MM.1S (cell line): Measurements from ENCODE around the gene IRF1.

Source experiments
- DNase-seq: peaks from one replicate; pipeline ENCODE4 v3.0.0-alpha.2; 2015
- H2AFZ ChIP-seq: fragments of 300-600 bp; sonication (generic); 2 replicates; pipeline ENCODE4 v1.6.0; 2016; ENCODE audit warnings: antibody characterized with exemption, low read length
- H3F3A ChIP-seq: fragments of 300-600 bp; sonication (generic); 2 replicates; pipeline ENCODE4 v1.6.1; 2016; ENCODE audit warnings: mild to moderate bottlenecking, antibody characterized with exemption, low read length, moderate library complexity, mixed read lengths; ENCODE audit not compliant: insufficient read depth
- H3K27ac ChIP-seq: fragments of 300-600 bp; sonication (generic); 2 replicates; pipeline ENCODE4 v1.5.1; 2016; ENCODE audit warnings: mild to moderate bottlenecking, low read length
- H3K27me3 ChIP-seq: fragments of 300-600 bp; sonication (generic); replicated peaks from 2 replicates; pipeline ENCODE4 v1.6.0; 2016; ENCODE audit warnings: low read length; ENCODE audit not compliant: insufficient read depth
- H3K36me3 ChIP-seq: fragments of 300-600 bp; sonication (generic); replicated peaks from 2 replicates; pipeline ENCODE4 v1.6.1; 2016; ENCODE audit warnings: mild to moderate bottlenecking, low read length, mixed read lengths; ENCODE audit not compliant: insufficient read depth
- H3K4me1 ChIP-seq: fragments of 300-600 bp; sonication (generic); 2 replicates; pipeline ENCODE4 v1.6.1; 2016; ENCODE audit warnings: low read length, mixed read lengths
- H3K4me2 ChIP-seq: fragments of 300-600 bp; sonication (generic); 2 replicates; pipeline ENCODE4 v1.6.0; 2016; ENCODE audit warnings: low read depth, low read length
- H3K4me3 ChIP-seq: fragments of 300-600 bp; sonication (generic); 2 replicates; pipeline ENCODE4 v1.5.1; 2016; ENCODE audit warnings: low read length, mixed read lengths
- H3K79me2 ChIP-seq: fragments of 300-600 bp; sonication (generic); 2 replicates; pipeline ENCODE4 v1.6.1; 2016; ENCODE audit warnings: mixed run types, low read length, mixed read lengths
- H3K9ac ChIP-seq: fragments of 300-600 bp; sonication (generic); 2 replicates; pipeline ENCODE4 v1.6.1; 2016; ENCODE audit warnings: low read length, mixed read lengths
- H3K9me2 ChIP-seq: fragments of 300-600 bp; sonication (generic); replicated peaks from 2 replicates; pipeline ENCODE4 v1.6.1; 2016; ENCODE audit warnings: mild to moderate bottlenecking, low read length, mixed read lengths; ENCODE audit not compliant: insufficient read depth
- H3K9me3 ChIP-seq: fragments of 300-600 bp; sonication (generic); replicated peaks from 2 replicates; pipeline ENCODE4 v1.6.1; 2016; ENCODE audit warnings: mild to moderate bottlenecking, low read length, mixed read lengths; ENCODE audit not compliant: insufficient read depth
- H4K20me1 ChIP-seq: fragments of 300-600 bp; sonication (generic); 2 replicates; pipeline ENCODE4 v1.6.1; 2016; ENCODE audit warnings: mild to moderate bottlenecking, low read length, moderate library complexity, mixed read lengths; ENCODE audit not compliant: insufficient read depth
- CTCF ChIP-seq: fragments of 300-600 bp; sonication (generic); IDR thresholded peaks from 2 replicates; pipeline ENCODE4 v1.5.1; 2016; ENCODE audit warnings: antibody characterized with exemption, low read length, mixed read lengths
- EZH2 ChIP-seq: fragments of 300-600 bp; sonication (generic); optimal IDR thresholded peaks from 2 replicates; pipeline ENCODE3; 2017; ENCODE audit warnings: low read depth, mild to moderate bottlenecking, antibody characterized with exemption, low read length, mixed read lengths
- EZH2phosphoT487 ChIP-seq: fragments of 300-600 bp; sonication (generic); IDR thresholded peaks from 2 replicates; pipeline ENCODE4 v1.6.1; 2018; ENCODE audit warnings: antibody characterized with exemption, low read length

IRF1 gene

GRCh38 chr5:132495667-132496190 is 5.2 kb upstream of the IRF1 start:
- Histone ChIP-seq H3K79me2 (peaks cover 40% of the 10 kb centered on the region), H3K9ac (peak overlapping the region; percentile 90), H3K9me3 (no peaks in the 10 kb centered on the region), H3K27ac (peak overlapping the region; percentile 99), H4K20me1 (no peaks in the 10 kb centered on the region), H3K4me3 (peak overlapping the region; percentile 89), H3K9me2 (no peaks in the 10 kb centered on the region), H3K36me3 (no peaks in the 10 kb centered on the region), H3K27me3 (no peaks in the 10 kb centered on the region), H3F3A (peaks cover 50% of the 10 kb centered on the region), H3K4me2 (peak overlapping the region; percentile 97), H3K4me1 (peaks cover 61% of the 10 kb centered on the region), H2AFZ (0 out of 2 replicates have a peak overlapping the region, but pooled peaks have one; percentile 0)
- TF ChIP-seq CTCF = peak; percentile 15; the same call in 1 of the 2 replicates
- TF ChIP-seq EZH2phosphoT487 = no peak
- peak; percentile 73 for DNase-seq

- H3K79me2 ChIP-seq = peaks cover 47% of the 10 kb centered on the region
- no peak overlapping the region for H3K4me3 ChIP-seq
- no peak overlapping the region for H3K27ac ChIP-seq
- H3K9ac ChIP-seq = no peak overlapping the region
- H3K36me3 ChIP-seq = 0 out of 2 replicates have a peak, but pooled peaks cover 3% of the 10 kb centered on the region
- peaks cover 43% of the 10 kb centered on the region for H3K4me1 ChIP-seq
- H3K9me3 ChIP-seq = no peaks in the 10 kb centered on the region
- H3K27me3 ChIP-seq = no peaks in the 10 kb centered on the region
- no peaks in the 10 kb centered on the region for H3K9me2 ChIP-seq
- DNase-seq = no peak
- no peak overlapping the region for H3K4me2 ChIP-seq
- peaks cover 43% of the 10 kb centered on the region for H3F3A ChIP-seq
- no peak overlapping the region for H2AFZ ChIP-seq
- H4K20me1 ChIP-seq = peaks cover 12% of the 10 kb centered on the region
- TF ChIP-seq EZH2 = no peak
- TF ChIP-seq EZH2phosphoT487 = no peak
- no peak for TF ChIP-seq CTCF
These were observed 3.2 kb upstream of the IRF1 start for GRCh38 chr5:132493821-132494220.

GRCh38 chr5:132493241-132493640 is 2.7 kb upstream of the IRF1 start:
- Histone ChIP-seq H4K20me1 (peaks cover 18% of the 10 kb centered on the region), H3K36me3 (peaks cover 6% of the 10 kb centered on the region; the same call in 1 of the 2 replicates), H3K4me3 (no peak overlapping the region), H3K27me3 (no peaks in the 10 kb centered on the region), H3K4me1 (peaks cover 43% of the 10 kb centered on the region), H3K79me2 (peaks cover 52% of the 10 kb centered on the region), H3F3A (peaks cover 43% of the 10 kb centered on the region), H3K9me2 (no peaks in the 10 kb centered on the region), H3K4me2 (no peak overlapping the region), H3K9ac (no peak overlapping the region), H2AFZ (no peak overlapping the region), H3K9me3 (no peaks in the 10 kb centered on the region), H3K27ac (no peak overlapping the region)
- no peak for DNase-seq
- TF ChIP-seq EZH2phosphoT487 (no peak), EZH2 (no peak), CTCF (no peak)
